H9 (cell line): ENCODE results near the gene GPHN. TPM values are rescaled to one million over a fixed set of nuclear protein-coding genes. Genes with fewer than 3 reads are reported as not detected.

Experiments
- DNase-seq: peaks from one replicate; pipeline ENCODE4 v3.0.0-alpha.2; 2017
- H2AFZ ChIP-seq: one replicate; pipeline ENCODE4 v1.6.1; 2013; ENCODE audit warnings: mild to moderate bottlenecking, low read length, control low read depth, moderate library complexity
- H2AK5ac ChIP-seq: 2 replicates; pipeline ENCODE4 v1.6.1; 2013; ENCODE audit warnings: low read length, control low read depth, mixed read lengths; ENCODE audit not compliant: insufficient read length
- H2BK120ac ChIP-seq: one replicate; pipeline ENCODE4 v1.6.1; 2013; ENCODE audit warnings: low read depth, mild to moderate bottlenecking, low read length, control low read depth, inconsistent platforms; ENCODE audit not compliant: poor library complexity, severe bottlenecking
- H2BK12ac ChIP-seq: 2 replicates; pipeline ENCODE4 v1.6.1; 2013; ENCODE audit warnings: low read length, control low read depth, mixed read lengths, low read depth; ENCODE audit not compliant: insufficient read length
- H2BK15ac ChIP-seq: 2 replicates; pipeline ENCODE4 v1.6.1; 2013; ENCODE audit warnings: low read depth, low read length, control low read depth
- H2BK20ac ChIP-seq: one replicate; pipeline ENCODE4 v1.6.1; 2013; ENCODE audit warnings: low read depth, mild to moderate bottlenecking, low read length, control low read depth, inconsistent platforms; ENCODE audit not compliant: poor library complexity, severe bottlenecking
- H2BK5ac ChIP-seq: 2 replicates; pipeline ENCODE4 v1.6.1; 2013; ENCODE audit warnings: low read length, control low read depth, mixed read lengths; ENCODE audit not compliant: insufficient read length
- H3K14ac ChIP-seq: 2 replicates; pipeline ENCODE4 v1.6.1; 2013; ENCODE audit warnings: low read length, control low read depth; ENCODE audit not compliant: insufficient read depth
- H3K18ac ChIP-seq: 2 replicates; pipeline ENCODE4 v1.6.1; 2013; ENCODE audit warnings: low read depth, mild to moderate bottlenecking, mixed read lengths, low read length, control low read depth; ENCODE audit not compliant: insufficient read length
- H3K23ac ChIP-seq: 2 replicates; pipeline ENCODE4 v1.6.1; 2013; ENCODE audit warnings: low read length, control low read depth, mixed read lengths, low read depth; ENCODE audit not compliant: insufficient read length
- H3K23me2 ChIP-seq: 2 replicates; pipeline ENCODE4 v1.6.1; 2013; ENCODE audit warnings: low read depth, mild to moderate bottlenecking, mixed read lengths, low read length, control low read depth; ENCODE audit not compliant: insufficient read length, poor library complexity, severe bottlenecking
- H3K27ac ChIP-seq: 2 replicates; pipeline ENCODE4 v1.5.1; 2013; ENCODE audit warnings: low read length, control low read depth, mixed read lengths, low read depth; ENCODE audit not compliant: insufficient read length
- H3K27me3 ChIP-seq: 2 replicates; pipeline ENCODE4 v1.6.1; 2013; ENCODE audit warnings: low read length, control low read depth, inconsistent platforms; ENCODE audit not compliant: insufficient read depth
- H3K4ac ChIP-seq: 2 replicates; pipeline ENCODE4 v1.6.1; 2013; ENCODE audit warnings: low read depth, mild to moderate bottlenecking, control low read depth, inconsistent platforms, low read length, moderate library complexity
- H3K4me1 ChIP-seq: 2 replicates; pipeline ENCODE4 v1.6.1; 2013; ENCODE audit warnings: low read length, control low read depth, inconsistent platforms; ENCODE audit not compliant: insufficient read depth
- H3K4me2 ChIP-seq: 2 replicates; pipeline ENCODE4 v1.6.1; 2013; ENCODE audit warnings: low read length, control low read depth, mixed read lengths; ENCODE audit not compliant: insufficient read length, insufficient read depth
- H3K56ac ChIP-seq: 2 replicates; pipeline ENCODE4 v1.6.1; 2013; ENCODE audit warnings: low read depth, mild to moderate bottlenecking, mixed read lengths, low read length, control low read depth; ENCODE audit not compliant: insufficient read length
- H3K79me1 ChIP-seq: 2 replicates; pipeline ENCODE4 v1.6.1; 2013; ENCODE audit warnings: low read depth, mild to moderate bottlenecking, moderate library complexity, low read length, control low read depth, inconsistent platforms; ENCODE audit not compliant: insufficient read depth, poor library complexity, severe bottlenecking
- H3K79me2 ChIP-seq: 2 replicates; pipeline ENCODE4 v1.6.1; 2013; ENCODE audit warnings: low read length, control low read depth, inconsistent platforms; ENCODE audit not compliant: insufficient read depth
- H3K9ac ChIP-seq: 2 replicates; pipeline ENCODE4 v1.6.1; 2013; ENCODE audit warnings: low read length, control low read depth, mixed read lengths; ENCODE audit not compliant: insufficient read length; ENCODE audit errors: extremely low read depth
- H3K9me3 ChIP-seq: one replicate; pipeline ENCODE4 v1.6.1; 2013; ENCODE audit warnings: low read depth, low read length, inconsistent platforms; ENCODE audit not compliant: control insufficient read depth
- H3T11ph ChIP-seq: one replicate; pipeline ENCODE4 v1.6.1; 2013; ENCODE audit warnings: mild to moderate bottlenecking, low read length, control low read depth, inconsistent platforms
- H4K20me1 ChIP-seq: one replicate; pipeline ENCODE4 v1.6.1; 2013; ENCODE audit not compliant: control insufficient read depth, insufficient read length, insufficient read depth
- H4K5ac ChIP-seq: 2 replicates; pipeline ENCODE4 v1.6.1; 2013; ENCODE audit warnings: low read depth, mild to moderate bottlenecking, mixed read lengths, low read length, control low read depth; ENCODE audit not compliant: insufficient read length
- H4K8ac ChIP-seq: replicated peaks from 2 replicates; pipeline ENCODE4 v1.6.1; 2013; ENCODE audit warnings: low read length, control low read depth, mixed read lengths, low read depth; ENCODE audit not compliant: insufficient read length
- H4K91ac ChIP-seq: 2 replicates; pipeline ENCODE4 v1.6.1; 2013; ENCODE audit warnings: low read depth, mild to moderate bottlenecking, moderate library complexity, mixed read lengths, low read length, control low read depth; ENCODE audit not compliant: insufficient read length
- H3K27ac Mint-ChIP-seq, 3 experiments: 2 replicates in 2 of 3; 3 replicates in 1 of 3; pipeline ENCODE4 v1.8.0; 2020 to 2021; ENCODE audit warnings: mixed read lengths in 3 of 3, mild to moderate bottlenecking in 1 of 3, moderate library complexity in 1 of 3
- H3K27me3 Mint-ChIP-seq: 2 replicates; pipeline ENCODE4 v1.8.0; 2021; ENCODE audit warnings: low read depth, mild to moderate bottlenecking, moderate library complexity, mixed read lengths
- H3K36me3 Mint-ChIP-seq, 3 experiments: 2 replicates in 2 of 3; 3 replicates in 1 of 3; pipeline ENCODE4 v1.8.0; 2020 to 2021; ENCODE audit warnings: low read depth in 3 of 3, mixed read lengths in 3 of 3; ENCODE audit not compliant: insufficient read depth in 1 of 3
- H3K4me1 Mint-ChIP-seq, 2 experiments: 2 replicates each; pipeline ENCODE4 v1.8.0; 2020; ENCODE audit warnings: mixed read lengths in 2 of 2
- H3K4me3 Mint-ChIP-seq, 2 experiments: 2 replicates in 1 of 2; 3 replicates in 1 of 2; pipeline ENCODE4 v1.8.0; 2020 to 2021; ENCODE audit warnings: mild to moderate bottlenecking in 2 of 2, mixed read lengths in 2 of 2, moderate library complexity in 1 of 2
- H3K9me3 Mint-ChIP-seq, 2 experiments: 2 replicates in 1 of 2; 3 replicates in 1 of 2; pipeline ENCODE4 v1.8.0; 2020; ENCODE audit warnings: mild to moderate bottlenecking in 2 of 2, mixed read lengths in 2 of 2, moderate library complexity in 1 of 2
- WGBS: extraction: QIAGEN DNeasy Blood & Tissue Kit; methylation state at CpG from one replicate; pipeline ENCODE4 v1.1.7; 2013; ENCODE audit warnings: missing lambda C conversion rate, low lambda C conversion rate, mixed read lengths; ENCODE audit not compliant: insufficient read length; ENCODE audit errors: extremely low coverage; 5-methylcytosine and 5-hydroxymethylcytosine counted together
- total RNA-seq: library from RNA; stranded (reverse); gene quantifications from 2 replicates; pipeline ENCODE4 v1.2.1, GENCODE V29; 2021
- TF ChIP-seq, protein P1 (sequence below): fragments of 200-600 bp; sonication (generic); conservative IDR thresholded peaks from 3 replicates; pipeline ENCODE4 v1.8.0; 2021; ENCODE audit warnings: antibody characterized with exemption, mild to moderate bottlenecking

Gene GPHN
- total RNA-seq, 1 experiment from 2014 or later = 16.1 TPM

DNA sequence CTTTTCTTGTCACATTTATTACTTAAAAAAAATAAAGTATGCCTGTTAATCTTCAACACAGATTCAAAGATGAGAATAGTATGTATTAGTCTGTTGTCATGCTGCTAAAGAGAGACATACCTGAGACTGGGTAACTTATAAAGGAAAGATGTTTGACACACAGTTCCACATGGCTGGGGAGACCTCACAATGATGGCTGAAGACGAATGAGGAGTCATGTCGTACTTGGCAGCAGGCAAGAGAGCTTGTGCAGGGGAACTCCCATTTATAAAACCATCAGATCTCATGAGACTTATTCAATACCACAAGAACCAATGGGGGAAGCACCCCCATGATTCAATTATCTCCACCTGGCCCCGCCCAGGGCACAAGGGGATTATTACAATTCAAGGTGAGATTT lies 345.4 kb downstream of the GPHN start:
- Histone ChIP-seq H3K23me2 (no peaks in the 10 kb centered on the region), H3K27ac (no peak overlapping the region), H3K79me2 (no peaks in the 10 kb centered on the region), H4K5ac (no peak overlapping the region), H2BK120ac (no peak overlapping the region), H4K91ac (no peak overlapping the region), H3K4me2 (no peak overlapping the region), H2BK15ac (no peak overlapping the region), H3K9ac (no peak overlapping the region), H2AK5ac (no peak overlapping the region), H2BK20ac (no peak overlapping the region), H3K4me1 (no peaks in the 10 kb centered on the region), H2AFZ (no peak overlapping the region), H3K79me1 (no peaks in the 10 kb centered on the region), H3K23ac (no peak overlapping the region), H3T11ph (no peak overlapping the region), H3K27me3 (no peaks in the 10 kb centered on the region), H2BK5ac (no peak overlapping the region), H4K8ac (no peak overlapping the region), H3K18ac (no peak overlapping the region), H3K56ac (no peak overlapping the region), H3K9me3 (no peaks in the 10 kb centered on the region), H3K4ac (no peak overlapping the region), H4K20me1 (no peaks in the 10 kb centered on the region), H3K14ac (no peak overlapping the region), H2BK12ac (no peak overlapping the region)
- WGBS = no CpG with 5 or more reads among the region's 3 CpGs
- Mint-ChIP-seq H3K4me3 (no peak overlapping the region), H3K9me3 (peaks cover 0 to 3% of the 10 kb centered on the region in 2 experiments; a peak in 3 of 5 replicates), H3K27ac (no peak overlapping the region), H3K4me1 (no peaks in the 10 kb centered on the region), H3K36me3 (peaks cover 0 to 1% (median 0%) of the 10 kb centered on the region in 3 experiments; a peak in 2 of 7 replicates), H3K27me3 (no peaks in the 10 kb centered on the region)
- TF ChIP-seq, protein P1, sequence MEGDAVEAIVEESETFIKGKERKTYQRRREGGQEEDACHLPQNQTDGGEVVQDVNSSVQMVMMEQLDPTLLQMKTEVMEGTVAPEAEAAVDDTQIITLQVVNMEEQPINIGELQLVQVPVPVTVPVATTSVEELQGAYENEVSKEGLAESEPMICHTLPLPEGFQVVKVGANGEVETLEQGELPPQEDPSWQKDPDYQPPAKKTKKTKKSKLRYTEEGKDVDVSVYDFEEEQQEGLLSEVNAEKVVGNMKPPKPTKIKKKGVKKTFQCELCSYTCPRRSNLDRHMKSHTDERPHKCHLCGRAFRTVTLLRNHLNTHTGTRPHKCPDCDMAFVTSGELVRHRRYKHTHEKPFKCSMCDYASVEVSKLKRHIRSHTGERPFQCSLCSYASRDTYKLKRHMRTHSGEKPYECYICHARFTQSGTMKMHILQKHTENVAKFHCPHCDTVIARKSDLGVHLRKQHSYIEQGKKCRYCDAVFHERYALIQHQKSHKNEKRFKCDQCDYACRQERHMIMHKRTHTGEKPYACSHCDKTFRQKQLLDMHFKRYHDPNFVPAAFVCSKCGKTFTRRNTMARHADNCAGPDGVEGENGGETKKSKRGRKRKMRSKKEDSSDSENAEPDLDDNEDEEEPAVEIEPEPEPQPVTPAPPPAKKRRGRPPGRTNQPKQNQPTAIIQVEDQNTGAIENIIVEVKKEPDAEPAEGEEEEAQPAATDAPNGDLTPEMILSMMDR = no peak
- no peak for DNase-seq
